Type B pancreatic cell (in vitro differentiated cells): ENCODE data around the gene IDS. TPM values are rescaled to one million over a fixed set of nuclear protein-coding genes. Genes with fewer than 3 reads are reported as not detected.

Experiments used
- DNase-seq: peaks from one replicate; pipeline ENCODE4 v3.0.0; 2021; ENCODE audit warnings: mixed read lengths; ENCODE audit not compliant: unreplicated experiment; ENCODE audit errors: extremely low spot score
- H3K27ac Mint-ChIP-seq: 2 replicates; pipeline ENCODE4 v1.8.0; 2021; ENCODE audit warnings: mild to moderate bottlenecking, mixed read lengths
- H3K27me3 Mint-ChIP-seq: 2 replicates; pipeline ENCODE4 v1.8.0; 2021; ENCODE audit warnings: mixed read lengths
- H3K36me3 Mint-ChIP-seq: 2 replicates; pipeline ENCODE4 v1.8.0; 2021; ENCODE audit warnings: mixed read lengths
- H3K4me1 Mint-ChIP-seq: one replicate; pipeline ENCODE4 v1.8.0; 2021; ENCODE audit warnings: mixed read lengths; ENCODE audit not compliant: unreplicated experiment
- H3K4me3 Mint-ChIP-seq: 2 replicates; pipeline ENCODE4 v1.8.0; 2021; ENCODE audit warnings: mild to moderate bottlenecking, mixed read lengths
- H3K9me3 Mint-ChIP-seq: 2 replicates; pipeline ENCODE4 v1.8.0; 2021; ENCODE audit warnings: mixed read lengths
- total RNA-seq: library from RNA; stranded (reverse); gene quantifications from 2 replicates; pipeline ENCODE4 v1.2.1, GENCODE V29; 2021; ENCODE audit warnings: low replicate concordance
- TF ChIP-seq, protein P1 (sequence below): fragments of 200-600 bp; sonication (generic); conservative IDR thresholded peaks from 2 replicates; pipeline ENCODE4 v1.5.0; 2021; ENCODE audit warnings: antibody characterized with exemption, mild to moderate bottlenecking

Gene IDS
- total RNA-seq, 1 donor from 2014 or later: 46.8 TPM

DNA sequence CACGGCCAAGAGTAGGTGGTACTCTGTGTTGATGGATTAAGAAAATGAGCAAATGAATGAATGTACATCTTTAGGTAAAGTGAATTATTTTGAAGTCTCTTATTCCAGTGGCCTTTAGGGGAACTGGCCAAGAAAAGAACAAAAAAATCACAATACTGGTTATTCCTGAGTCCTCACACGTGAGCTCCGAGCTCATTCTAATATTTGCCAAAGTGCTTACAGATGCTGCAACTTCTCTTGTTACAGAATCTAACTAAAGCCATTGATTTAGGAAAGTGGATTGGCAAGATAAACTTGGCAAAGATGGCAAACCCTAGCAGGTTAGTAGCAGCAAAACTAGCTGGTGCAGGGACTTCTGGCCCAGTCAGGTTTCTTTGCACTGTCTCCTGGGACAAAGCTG, 37.6 kb downstream of the IDS start:
- TF ChIP-seq, protein P1, sequence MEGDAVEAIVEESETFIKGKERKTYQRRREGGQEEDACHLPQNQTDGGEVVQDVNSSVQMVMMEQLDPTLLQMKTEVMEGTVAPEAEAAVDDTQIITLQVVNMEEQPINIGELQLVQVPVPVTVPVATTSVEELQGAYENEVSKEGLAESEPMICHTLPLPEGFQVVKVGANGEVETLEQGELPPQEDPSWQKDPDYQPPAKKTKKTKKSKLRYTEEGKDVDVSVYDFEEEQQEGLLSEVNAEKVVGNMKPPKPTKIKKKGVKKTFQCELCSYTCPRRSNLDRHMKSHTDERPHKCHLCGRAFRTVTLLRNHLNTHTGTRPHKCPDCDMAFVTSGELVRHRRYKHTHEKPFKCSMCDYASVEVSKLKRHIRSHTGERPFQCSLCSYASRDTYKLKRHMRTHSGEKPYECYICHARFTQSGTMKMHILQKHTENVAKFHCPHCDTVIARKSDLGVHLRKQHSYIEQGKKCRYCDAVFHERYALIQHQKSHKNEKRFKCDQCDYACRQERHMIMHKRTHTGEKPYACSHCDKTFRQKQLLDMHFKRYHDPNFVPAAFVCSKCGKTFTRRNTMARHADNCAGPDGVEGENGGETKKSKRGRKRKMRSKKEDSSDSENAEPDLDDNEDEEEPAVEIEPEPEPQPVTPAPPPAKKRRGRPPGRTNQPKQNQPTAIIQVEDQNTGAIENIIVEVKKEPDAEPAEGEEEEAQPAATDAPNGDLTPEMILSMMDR: no peak
- Mint-ChIP-seq H3K36me3 (peaks cover 3% of the 10 kb centered on the region), H3K27ac (no peak overlapping the region), H3K4me1 (no peaks in the 10 kb centered on the region), H3K9me3 (peaks cover 3% of the 10 kb centered on the region), H3K27me3 (no peaks in the 10 kb centered on the region), H3K4me3 (no peak overlapping the region)
- DNase-seq: no peak

- no peak overlapping the region for H3K4me3 Mint-ChIP-seq
- peaks cover 3% of the 10 kb centered on the region for H3K36me3 Mint-ChIP-seq
- DNase-seq: no peak
- H3K4me1 Mint-ChIP-seq: no peaks in the 10 kb centered on the region
- peaks cover 3% of the 10 kb centered on the region for H3K9me3 Mint-ChIP-seq
- no peaks in the 10 kb centered on the region for H3K27me3 Mint-ChIP-seq
- H3K27ac Mint-ChIP-seq: no peak overlapping the region
- TF ChIP-seq, protein P1: no peak
Measured at GRCh38 chrX:149462849-149463248, 42.3 kb downstream of the IDS start.

DNA sequence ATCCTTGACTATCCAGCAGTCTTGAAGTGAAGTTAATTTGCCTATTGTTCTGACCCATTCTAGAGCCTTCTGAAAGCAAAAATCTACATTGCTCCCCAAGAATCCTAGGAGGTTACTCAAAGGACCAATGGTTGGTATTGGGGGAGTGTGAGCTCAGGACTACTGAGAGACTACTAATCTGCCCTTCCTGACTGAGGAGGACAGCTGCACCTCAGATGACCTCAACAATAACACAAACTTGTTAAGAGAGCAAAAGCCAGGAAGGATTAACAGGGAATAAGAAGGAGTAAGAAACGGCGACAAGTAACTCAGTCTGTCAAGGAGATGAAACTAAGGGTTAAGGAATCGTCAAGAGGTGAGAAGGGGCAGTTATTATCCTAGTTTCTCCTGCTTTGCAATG, 43.4 kb downstream of the IDS start:
- Mint-ChIP-seq H3K9me3 (peaks cover 3% of the 10 kb centered on the region), H3K36me3 (peaks cover 3% of the 10 kb centered on the region), H3K4me3 (no peak overlapping the region), H3K27ac (no peak overlapping the region), H3K4me1 (no peaks in the 10 kb centered on the region), H3K27me3 (no peaks in the 10 kb centered on the region)
- DNase-seq: no peak
- TF ChIP-seq, protein P1: no peak

DNA sequence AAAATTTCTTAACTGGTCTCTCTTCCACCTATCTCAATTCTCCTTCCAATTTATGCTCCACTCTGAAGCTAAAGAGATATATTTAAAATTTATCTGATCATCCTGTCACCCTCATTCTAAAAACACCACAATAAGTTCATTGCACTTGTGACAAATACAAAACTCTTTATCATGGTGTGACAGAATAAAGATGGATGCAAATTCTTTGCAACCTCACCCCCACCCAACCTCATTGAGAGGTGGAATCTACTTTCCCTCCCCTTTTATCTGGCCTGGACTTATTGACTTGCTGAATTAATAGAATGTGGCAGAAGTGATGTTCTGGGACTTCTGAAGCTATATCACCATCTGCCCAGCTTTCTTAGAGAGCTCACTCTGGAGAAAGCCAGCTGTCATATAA, 46.5 kb downstream of the IDS start:
- DNase-seq: no peak
- Mint-ChIP-seq H3K27ac (no peak overlapping the region), H3K9me3 (no peaks in the 10 kb centered on the region), H3K4me1 (no peaks in the 10 kb centered on the region), H3K27me3 (no peaks in the 10 kb centered on the region), H3K4me3 (no peak overlapping the region), H3K36me3 (no peaks in the 10 kb centered on the region)
- TF ChIP-seq, protein P1: no peak

DNA sequence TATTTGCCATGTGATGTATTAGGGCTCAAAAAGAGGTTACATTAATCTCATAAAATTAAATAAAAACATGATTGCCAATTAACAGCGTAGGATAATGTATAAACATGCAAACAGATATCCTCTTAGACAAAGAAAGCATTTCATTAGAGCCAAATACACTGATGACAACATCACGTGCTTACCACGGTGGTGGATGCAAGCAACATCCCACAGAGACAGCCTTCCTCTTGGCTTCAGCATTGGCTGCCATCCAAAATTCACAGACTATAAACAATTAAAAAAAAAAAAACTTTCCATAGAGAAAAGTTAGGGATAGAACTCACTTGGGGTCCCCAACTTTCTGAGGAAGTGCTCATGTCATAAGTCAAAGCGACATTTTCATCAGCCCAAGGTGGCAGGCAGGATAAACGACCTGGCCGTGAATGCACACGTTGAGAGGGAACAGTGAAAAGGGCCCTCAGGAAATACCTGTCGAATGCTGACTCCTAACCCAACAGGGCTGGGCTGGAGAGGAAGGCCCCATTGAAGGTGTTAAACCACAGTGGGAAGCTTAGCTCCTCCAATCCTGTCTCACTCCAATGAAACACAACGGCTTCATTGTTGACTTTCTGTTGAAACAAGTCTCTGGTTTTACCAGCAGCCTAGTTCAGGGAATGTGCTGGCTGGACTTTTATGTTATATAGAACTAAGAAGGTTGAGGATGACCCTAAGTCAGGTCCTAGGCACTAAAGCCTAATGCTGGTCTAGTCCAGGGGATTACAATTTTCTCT, 48.4 kb downstream of the IDS start:
- Mint-ChIP-seq H3K27ac (no peak overlapping the region), H3K9me3 (no peaks in the 10 kb centered on the region), H3K36me3 (no peaks in the 10 kb centered on the region), H3K4me1 (no peaks in the 10 kb centered on the region), H3K4me3 (no peak overlapping the region), H3K27me3 (no peaks in the 10 kb centered on the region)
- TF ChIP-seq, protein P1: no peak
- DNase-seq: no peak
